Bronchial epithelial cell (primary cell): ENCODE measurements around the gene PRKCB. TPM values are rescaled to one million over a fixed set of nuclear protein-coding genes. Genes with fewer than 3 reads are reported as not detected.

ENCODE experiments used
- DNase-seq: peaks from one replicate; pipeline ENCODE4 v3.0.0-alpha.2; 2010; ENCODE audit warnings: low read depth
- FAIRE-seq: peaks from 2 replicates; lab custom pipeline; 2011; peaks lifted over from hg19 to GRCh38; lab: Jason Lieb, UNC
- H3K27me3 ChIP-seq: 2 replicates; pipeline ENCODE4 v1.5.1; 2011; ENCODE audit warnings: low read length; ENCODE audit not compliant: control insufficient read depth, insufficient read depth
- H3K36me3 ChIP-seq: 2 replicates; pipeline ENCODE4 v1.5.1; 2011; ENCODE audit warnings: low read length; ENCODE audit not compliant: control insufficient read depth, insufficient read depth
- H3K4me3 ChIP-seq: 2 replicates; pipeline ENCODE4 v1.5.1; 2011; ENCODE audit warnings: mild to moderate bottlenecking, low read depth, low read length, control low read depth
- total RNA-seq: library from RNA; depleted of rRNA; stranded (reverse); fragments of >200 nt; gene quantifications from 2 replicates; pipeline ENCODE4 v1.2.1, GENCODE V29; 2014
- TF ChIP-seq, protein P1 (sequence below): IDR thresholded peaks from 2 replicates; pipeline ENCODE4 v1.5.1; 2011; ENCODE audit warnings: mild to moderate bottlenecking, moderate library complexity, low read length, control low read depth, inconsistent platforms; ENCODE audit not compliant: insufficient read depth, severe bottlenecking

Gene PRKCB
- total RNA-seq, 1 donor from 2014 or later: not detected

DNA sequence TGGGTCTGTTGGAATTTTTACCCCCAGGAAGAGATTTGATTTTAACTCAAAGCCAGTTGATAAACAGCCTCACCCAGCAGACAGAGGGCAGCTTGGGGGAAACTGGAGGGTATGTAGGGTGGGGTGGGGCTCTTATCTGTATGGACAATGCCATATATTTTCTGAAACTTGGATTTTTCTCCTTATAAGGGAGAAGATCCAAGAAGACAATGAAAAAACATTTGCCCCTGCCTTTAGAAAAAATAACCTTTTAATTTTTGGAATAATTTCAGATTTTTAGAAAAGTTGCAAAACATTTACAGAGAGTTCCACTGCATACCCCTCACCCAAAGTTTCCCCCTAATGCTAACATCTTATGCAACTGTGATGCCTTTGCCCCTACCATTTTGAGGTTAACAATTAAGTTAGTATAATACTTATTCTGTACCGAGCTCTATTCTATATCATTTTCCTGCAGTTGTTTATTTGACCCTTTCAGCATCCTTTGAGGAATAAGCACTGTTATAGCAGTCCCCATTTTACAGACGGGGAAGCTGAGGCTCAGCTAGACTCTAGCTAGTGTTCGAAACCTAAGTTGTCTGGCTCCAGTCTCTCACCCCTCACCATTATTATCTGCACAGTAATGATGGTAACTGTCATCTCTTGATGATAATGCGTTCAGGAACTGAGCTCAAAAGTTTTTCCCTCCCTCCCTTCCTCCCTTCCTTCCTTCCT is 66.4 kb downstream of the PRKCB start:
- no peak for FAIRE-seq
- no peaks in the 10 kb centered on the region for H3K36me3 ChIP-seq

DNA sequence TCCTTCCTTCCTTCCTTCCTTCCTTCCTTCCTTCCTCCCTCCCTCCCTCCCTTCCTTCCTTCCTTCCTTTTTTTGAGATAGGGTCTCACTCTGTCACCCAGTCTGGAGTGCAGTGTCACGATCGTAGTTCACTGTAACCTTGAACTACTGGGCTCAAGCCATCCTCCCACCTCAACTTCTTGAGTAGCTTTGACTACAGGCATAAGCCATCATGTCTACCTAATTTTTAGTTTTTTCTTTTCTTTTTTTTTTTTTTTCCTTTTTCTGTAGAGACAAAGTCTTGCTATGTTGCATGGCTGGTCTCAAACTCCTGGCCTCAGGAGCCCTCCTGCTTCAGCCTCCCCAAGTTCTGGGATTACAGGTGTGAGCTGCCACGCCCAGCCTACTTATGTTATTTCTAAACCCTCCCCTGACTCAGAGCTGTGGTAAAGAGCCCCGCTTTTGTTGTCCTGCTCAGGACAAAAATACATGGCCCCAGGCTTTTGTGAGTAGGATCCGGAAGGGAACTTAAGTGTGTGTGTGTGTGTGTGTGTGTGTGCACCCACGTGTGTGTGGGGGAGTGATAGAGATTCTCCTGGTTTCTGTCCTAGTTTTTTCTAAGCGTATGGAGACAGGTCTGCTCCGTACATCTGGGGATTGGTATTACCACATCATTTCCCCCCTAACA is 67.1 kb downstream of the PRKCB start:
- FAIRE-seq (no peak), DNase-seq (peak; percentile 6)
- Histone ChIP-seq H3K27me3 (no peaks in the 10 kb centered on the region), H3K36me3 (no peaks in the 10 kb centered on the region), H3K4me3 (no peak overlapping the region)
- TF ChIP-seq, protein P1, sequence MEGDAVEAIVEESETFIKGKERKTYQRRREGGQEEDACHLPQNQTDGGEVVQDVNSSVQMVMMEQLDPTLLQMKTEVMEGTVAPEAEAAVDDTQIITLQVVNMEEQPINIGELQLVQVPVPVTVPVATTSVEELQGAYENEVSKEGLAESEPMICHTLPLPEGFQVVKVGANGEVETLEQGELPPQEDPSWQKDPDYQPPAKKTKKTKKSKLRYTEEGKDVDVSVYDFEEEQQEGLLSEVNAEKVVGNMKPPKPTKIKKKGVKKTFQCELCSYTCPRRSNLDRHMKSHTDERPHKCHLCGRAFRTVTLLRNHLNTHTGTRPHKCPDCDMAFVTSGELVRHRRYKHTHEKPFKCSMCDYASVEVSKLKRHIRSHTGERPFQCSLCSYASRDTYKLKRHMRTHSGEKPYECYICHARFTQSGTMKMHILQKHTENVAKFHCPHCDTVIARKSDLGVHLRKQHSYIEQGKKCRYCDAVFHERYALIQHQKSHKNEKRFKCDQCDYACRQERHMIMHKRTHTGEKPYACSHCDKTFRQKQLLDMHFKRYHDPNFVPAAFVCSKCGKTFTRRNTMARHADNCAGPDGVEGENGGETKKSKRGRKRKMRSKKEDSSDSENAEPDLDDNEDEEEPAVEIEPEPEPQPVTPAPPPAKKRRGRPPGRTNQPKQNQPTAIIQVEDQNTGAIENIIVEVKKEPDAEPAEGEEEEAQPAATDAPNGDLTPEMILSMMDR: no peak

More for the DNA sequence above, 66.4 kb downstream of the PRKCB start:
- no peak for DNase-seq
- Histone ChIP-seq H3K27me3 (no peaks in the 10 kb centered on the region), H3K4me3 (no peak overlapping the region)
- TF ChIP-seq, protein P1: no peak

DNA sequence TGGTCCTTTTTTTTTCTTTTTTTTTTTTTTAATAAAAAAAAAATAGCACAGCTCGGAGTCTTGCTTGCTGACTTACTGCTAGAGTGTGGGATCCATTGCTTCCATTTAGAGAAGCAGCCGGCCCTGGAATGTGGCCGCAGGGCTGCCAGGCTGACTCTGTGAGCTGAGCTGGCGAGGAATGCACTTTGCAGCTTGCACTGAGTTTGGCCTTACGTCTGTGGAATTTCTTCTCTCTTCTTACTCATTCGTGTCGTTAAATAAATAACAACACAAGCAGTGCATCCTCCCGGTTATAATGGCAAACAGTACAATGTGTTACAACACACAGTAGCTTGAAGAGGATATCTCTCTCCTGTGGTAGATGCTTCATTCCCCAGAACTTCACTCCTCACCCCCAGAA is 69.2 kb downstream of the PRKCB start:
- H3K27me3 ChIP-seq: no peaks in the 10 kb centered on the region
- FAIRE-seq (no peak), DNase-seq (peak; percentile 50)
- TF ChIP-seq, protein P1: no peak
- no peaks in the 10 kb centered on the region for H3K36me3 ChIP-seq
- no peak overlapping the region for H3K4me3 ChIP-seq

DNA sequence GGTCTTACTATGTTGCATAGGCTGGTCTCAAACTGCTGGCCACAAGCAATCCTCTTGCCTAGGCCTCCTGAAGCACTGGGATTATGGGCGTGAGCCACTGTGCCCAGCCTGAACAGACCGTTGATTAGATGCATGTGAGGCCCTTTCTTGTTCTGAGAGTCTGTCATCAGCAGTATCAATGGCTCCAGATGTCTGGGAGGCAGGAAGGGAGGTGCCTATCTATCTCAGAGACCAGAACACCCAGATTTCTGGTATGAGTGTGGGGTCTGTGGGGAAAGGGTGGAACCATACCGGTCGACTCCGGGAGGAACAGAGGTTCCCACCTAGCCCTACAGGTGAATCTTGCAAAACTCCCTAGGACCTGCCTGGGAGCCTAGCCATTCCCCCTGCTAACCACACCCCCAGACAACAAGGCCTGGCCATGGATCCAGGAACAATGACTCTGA is 71.7 kb downstream of the PRKCB start:
- H3K27me3 ChIP-seq: no peaks in the 10 kb centered on the region
- H3K4me3 ChIP-seq: no peak overlapping the region
- FAIRE-seq (no peak), DNase-seq (no peak)
- H3K36me3 ChIP-seq: no peaks in the 10 kb centered on the region
- TF ChIP-seq, protein P1: no peak

DNA sequence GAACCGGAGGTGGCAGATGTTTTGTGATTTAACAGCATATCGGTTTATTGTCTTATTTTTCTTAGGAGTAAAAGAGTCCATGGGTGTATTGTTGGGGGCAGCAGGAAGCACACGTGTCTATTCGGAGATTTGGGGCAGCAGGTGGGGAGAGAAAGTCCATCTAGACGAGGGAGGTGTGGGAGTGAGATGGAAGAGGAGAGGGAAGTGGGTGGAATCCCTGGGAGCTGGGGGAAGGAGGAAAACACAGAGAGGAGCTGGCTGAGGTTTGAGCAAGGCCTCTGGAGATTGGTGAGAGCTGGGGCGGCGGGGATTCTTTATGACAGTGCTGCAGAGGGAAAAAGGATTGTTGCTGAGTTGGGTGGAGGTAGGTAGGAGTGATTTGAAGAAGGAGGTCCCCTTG is 72.1 kb downstream of the PRKCB start:
- FAIRE-seq (no peak), DNase-seq (no peak)
- H3K36me3 ChIP-seq: no peaks in the 10 kb centered on the region
- H3K4me3 ChIP-seq: no peak overlapping the region
- TF ChIP-seq, protein P1: no peak
- H3K27me3 ChIP-seq: no peaks in the 10 kb centered on the region
